SK-N-SH (cell line): ENCODE results near the gene NEK2. TPM values are rescaled to one million over a fixed set of nuclear protein-coding genes. Genes with fewer than 3 reads are reported as not detected.
"Not testable (repeated sequence)": the region's sequence is repeated elsewhere in the genome, so short reads cannot be mapped to it uniquely, and the experiment has no call there.

Source experiments
- CTCF ChIA-PET: fragments of 300-600, 350-600 bp; formaldehyde crosslinking; extraction: SDS; loops from one replicate; lab custom pipeline; 2021; lab: Yijun Ruan, JAX
- POLR2A ChIA-PET: fragments of 350-600 bp; sonication (Branson Sonifier 250); formaldehyde crosslinking; extraction: SDS; loops from one replicate; lab custom pipeline; 2020; ENCODE audit warnings: antibody characterized with exemption, inconsistent platforms; lab: Yijun Ruan, JAX
- DNase-seq: peaks from one replicate; pipeline ENCODE4 v3.0.0; 2012
- H2AFZ ChIP-seq: fragments of 200-600 bp; sonication (generic); 2 replicates; pipeline ENCODE4 v1.8.1; 2016; ENCODE audit warnings: antibody characterized with exemption, mild to moderate bottlenecking, low read depth
- H3F3A ChIP-seq: fragments of 200-600 bp; sonication (generic); replicated peaks from 2 replicates; pipeline ENCODE3; 2016; ENCODE audit warnings: antibody characterized with exemption, mild to moderate bottlenecking; ENCODE audit not compliant: insufficient read depth
- H3K27ac ChIP-seq, 2 experiments: fragments of 200-500 bp in 1 of 2; fragments of 200-600 bp in 1 of 2; sonication (Bioruptor generic) in 1 of 2; sonication (generic), shearing (Covaris generic) in 1 of 2; 2 replicates each; pipeline versions ENCODE4 v1.5.1 to v1.6.1; 2014 to 2016; ENCODE audit warnings: low read depth in 2 of 2, inconsistent platforms in 1 of 2, low read length in 1 of 2, mild to moderate bottlenecking in 1 of 2, mixed read lengths in 1 of 2
- H3K27me3 ChIP-seq: fragments of 200-600 bp; sonication (generic), shearing (Covaris generic); 2 replicates; pipeline ENCODE4 v1.6.1; 2016; ENCODE audit warnings: mixed run types; ENCODE audit not compliant: insufficient read depth
- H3K36me3 ChIP-seq, 2 experiments: fragments of 200-500 bp in 1 of 2; fragments of 200-600 bp in 1 of 2; sonication (Bioruptor generic) in 1 of 2; sonication (generic) in 1 of 2; replicated peaks in 1 of 2; 2 replicates each; pipeline versions ENCODE3 to v1.5.1; 2014 to 2016; ENCODE audit warnings: low read length in 1 of 2, mild to moderate bottlenecking in 1 of 2; ENCODE audit not compliant: insufficient read depth in 2 of 2, control insufficient read depth in 1 of 2
- H3K4me1 ChIP-seq, 2 experiments: fragments of 200-500 bp in 1 of 2; fragments of 200-600 bp in 1 of 2; sonication (Bioruptor generic) in 1 of 2; sonication (generic), shearing (Covaris generic) in 1 of 2; 2 replicates each; pipeline versions ENCODE4 v1.5.1 to v1.6.1; 2014 to 2016; ENCODE audit warnings: low read depth in 1 of 2, low read length in 1 of 2, mixed run types in 1 of 2; ENCODE audit not compliant: insufficient read depth in 2 of 2, control insufficient read depth in 1 of 2
- H3K4me2 ChIP-seq: fragments of 200-600 bp; sonication (generic), shearing (Covaris generic); 2 replicates; pipeline ENCODE4 v1.6.1; 2017; ENCODE audit warnings: mixed run types
- H3K4me3 ChIP-seq, 2 experiments: fragments of 200-500 bp in 1 of 2; fragments of 200-600 bp in 1 of 2; sonication (Bioruptor generic) in 1 of 2; sonication (generic), shearing (Covaris generic) in 1 of 2; 2 replicates each; pipeline versions ENCODE4 v1.5.1 to v1.8.1; 2014 to 2016; ENCODE audit warnings: low read depth in 2 of 2, inconsistent platforms in 1 of 2, low read length in 1 of 2, mild to moderate bottlenecking in 1 of 2, mixed read lengths in 1 of 2, moderate library complexity in 1 of 2
- H3K79me2 ChIP-seq: fragments of 200-600 bp; sonication (generic); 2 replicates; pipeline ENCODE4 v1.8.1; 2017; ENCODE audit warnings: mild to moderate bottlenecking; ENCODE audit not compliant: insufficient read depth
- H3K9ac ChIP-seq: fragments of 200-600 bp; sonication (generic); 2 replicates; pipeline ENCODE4 v1.6.1; 2017; ENCODE audit warnings: mixed run types
- H3K9me2 ChIP-seq: fragments of 200-600 bp; sonication (generic); 2 replicates; pipeline ENCODE4 v1.6.1; 2017; ENCODE audit warnings: mixed run types
- H3K9me3 ChIP-seq: fragments of 200-600 bp; sonication (generic); 2 replicates; pipeline ENCODE4 v1.6.1; 2017; ENCODE audit warnings: mixed run types, mild to moderate bottlenecking, moderate library complexity
- H4K20me1 ChIP-seq: fragments of 200-600 bp; sonication (generic); 2 replicates; pipeline ENCODE4 v1.6.1; 2017; ENCODE audit warnings: mild to moderate bottlenecking, mixed run types; ENCODE audit not compliant: insufficient read depth
- ELF1 ChIP-seq: IDR thresholded peaks from 2 replicates; pipeline ENCODE4 v1.4.0; 2012
- EP300 ChIP-seq, 2 experiments: IDR thresholded peaks; 2 replicates each; pipeline versions ENCODE4 v1.4.0 to v1.6.1; 2012; ENCODE audit warnings: borderline replicate concordance in 1 of 2, low read depth in 1 of 2, low read length in 1 of 2
- EZH2phosphoT487 ChIP-seq: fragments of 200-600 bp; sonication (generic); IDR thresholded peaks from 2 replicates; pipeline ENCODE4 v1.6.1; 2017; ENCODE audit warnings: low read depth, mixed run types, mild to moderate bottlenecking, antibody characterized with exemption, moderate library complexity, borderline replicate concordance
- FOXJ3 ChIP-seq: sonication (generic); formaldehyde crosslinking; IDR thresholded peaks from 2 replicates; pipeline ENCODE4 v1.5.1; 2020; ENCODE audit warnings: mild to moderate bottlenecking, missing genetic modification reagents
- FOXM1 ChIP-seq: IDR thresholded peaks from 2 replicates; pipeline ENCODE4 v1.4.0; 2012; ENCODE audit warnings: low read depth, mild to moderate bottlenecking
- GABPA ChIP-seq: IDR thresholded peaks from 2 replicates; pipeline ENCODE4 v1.4.0; 2012; ENCODE audit warnings: low read depth, mild to moderate bottlenecking
- MAX ChIP-seq: IDR thresholded peaks from 2 replicates; pipeline ENCODE4 v1.4.0; 2012; ENCODE audit warnings: low read depth
- MEF2A ChIP-seq: IDR thresholded peaks from 2 replicates; pipeline ENCODE4 v1.4.0; 2012; ENCODE audit warnings: low read depth, borderline replicate concordance
- NFIC ChIP-seq: IDR thresholded peaks from 2 replicates; pipeline ENCODE4 v1.4.0; 2012; ENCODE audit warnings: borderline replicate concordance
- NRF1 ChIP-seq: IDR thresholded peaks from 2 replicates; pipeline ENCODE4 v1.6.1; 2012; ENCODE audit warnings: low read depth, mild to moderate bottlenecking, low read length
- PBX3 ChIP-seq: IDR thresholded peaks from 2 replicates; pipeline ENCODE4; 2012
- POLR2AphosphoS5 ChIP-seq: IDR thresholded peaks from 2 replicates; pipeline ENCODE4 v1.6.1; 2012; ENCODE audit warnings: low read depth, low read length
- RAD21 ChIP-seq: IDR thresholded peaks from 2 replicates; pipeline ENCODE4 v1.6.1; 2012; ENCODE audit warnings: mild to moderate bottlenecking, low read length
- RCOR1 ChIP-seq: fragments of 150-350 bp; IDR thresholded peaks from 2 replicates; pipeline ENCODE4 v1.6.1; 2017; ENCODE audit warnings: antibody characterized with exemption, low read length
- SMC3 ChIP-seq: IDR thresholded peaks from 2 replicates; pipeline ENCODE4 v1.6.1; 2012; ENCODE audit warnings: low read depth, low read length, improper control_type of control experiment
- TAF1 ChIP-seq: IDR thresholded peaks from 2 replicates; pipeline ENCODE4 v1.6.1; 2012; ENCODE audit warnings: low read depth, mild to moderate bottlenecking, low read length, moderate library complexity, borderline replicate concordance
- TCF12 ChIP-seq: IDR thresholded peaks from 2 replicates; pipeline ENCODE4 v1.4.0; 2012
- USF2 ChIP-seq: fragments of 150-350 bp; IDR thresholded peaks from 2 replicates; pipeline ENCODE4 v1.6.1; 2017; ENCODE audit warnings: antibody characterized with exemption, low read length, low read depth, borderline replicate concordance
- WGBS: methylation state at CpG from one replicate; pipeline ENCODE4 v1.1.6; 2017; ENCODE audit warnings: low lambda C conversion rate; 5-methylcytosine and 5-hydroxymethylcytosine counted together
- polyA plus RNA-seq, 3 experiments: library from polyadenylated mRNA; depleted of rRNA; stranded (reverse); fragments of >200 nt; gene quantifications; 2 replicates each; pipeline ENCODE4 v1.2.3, GENCODE V29; 2012
- TF ChIP-seq, protein P1 (sequence below): IDR thresholded peaks from 2 replicates; pipeline ENCODE4 v1.6.1; 2012; ENCODE audit warnings: mild to moderate bottlenecking, low read depth, low read length, moderate library complexity
- TF ChIP-seq, protein P2 (sequence below): IDR thresholded peaks from 2 replicates; pipeline ENCODE4 v1.4.0; 2012; ENCODE audit warnings: low read depth, borderline replicate concordance

Gene NEK2
- polyA plus RNA-seq, 1 of the 3 experiments (the other 2 are of a cell fraction): 9.4 TPM

DNA sequence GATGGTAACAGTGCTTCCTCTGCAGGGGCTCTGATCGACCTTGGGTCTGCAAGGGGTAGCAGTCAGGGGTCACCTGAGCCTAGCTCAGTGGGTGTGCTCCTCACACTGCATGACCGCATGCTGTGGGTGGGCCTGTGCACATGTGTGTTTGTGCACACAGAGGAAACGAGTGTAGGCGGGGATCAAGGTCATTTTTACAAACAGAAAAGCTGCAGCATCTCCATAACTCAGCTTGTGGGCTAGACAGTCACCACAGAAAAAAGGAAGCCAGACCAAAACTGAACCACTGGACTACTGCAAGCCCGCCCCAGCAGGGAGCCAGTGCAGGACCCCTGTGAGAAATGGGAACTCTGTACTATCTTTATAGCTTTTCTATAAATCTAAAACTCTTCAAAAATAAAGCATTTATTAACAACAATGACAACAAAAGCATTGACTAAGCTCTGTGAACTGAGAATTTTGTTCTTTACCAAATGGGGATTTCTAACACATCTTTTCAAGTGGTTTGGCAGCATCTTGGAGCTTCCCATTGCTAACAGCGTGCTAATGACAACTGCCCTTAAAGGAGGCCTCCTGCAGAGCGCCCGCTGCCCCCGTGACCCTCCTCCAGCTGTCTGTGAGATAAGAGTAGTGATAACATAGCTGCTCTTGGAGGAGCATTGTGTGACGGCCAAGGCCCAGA lies 19.9 kb upstream of the NEK2 start:
- H3K9ac ChIP-seq: no peak overlapping the region
- TF ChIP-seq TAF1: no peak
- TF ChIP-seq FOXJ3 (CRISPR knock-in tag): no peak
- TF ChIP-seq FOXM1: no peak
- TF ChIP-seq EP300 (IDR thresholded peaks at IDR 0.05; ENCODE audit: borderline replicate concordance in 1 of 2, low read depth in 1 of 2, low read length in 1 of 2): no peak
- TF ChIP-seq PBX3: no peak
- no peak for TF ChIP-seq NFIC
- TF ChIP-seq RAD21: no peak
- TF ChIP-seq, protein P1, sequence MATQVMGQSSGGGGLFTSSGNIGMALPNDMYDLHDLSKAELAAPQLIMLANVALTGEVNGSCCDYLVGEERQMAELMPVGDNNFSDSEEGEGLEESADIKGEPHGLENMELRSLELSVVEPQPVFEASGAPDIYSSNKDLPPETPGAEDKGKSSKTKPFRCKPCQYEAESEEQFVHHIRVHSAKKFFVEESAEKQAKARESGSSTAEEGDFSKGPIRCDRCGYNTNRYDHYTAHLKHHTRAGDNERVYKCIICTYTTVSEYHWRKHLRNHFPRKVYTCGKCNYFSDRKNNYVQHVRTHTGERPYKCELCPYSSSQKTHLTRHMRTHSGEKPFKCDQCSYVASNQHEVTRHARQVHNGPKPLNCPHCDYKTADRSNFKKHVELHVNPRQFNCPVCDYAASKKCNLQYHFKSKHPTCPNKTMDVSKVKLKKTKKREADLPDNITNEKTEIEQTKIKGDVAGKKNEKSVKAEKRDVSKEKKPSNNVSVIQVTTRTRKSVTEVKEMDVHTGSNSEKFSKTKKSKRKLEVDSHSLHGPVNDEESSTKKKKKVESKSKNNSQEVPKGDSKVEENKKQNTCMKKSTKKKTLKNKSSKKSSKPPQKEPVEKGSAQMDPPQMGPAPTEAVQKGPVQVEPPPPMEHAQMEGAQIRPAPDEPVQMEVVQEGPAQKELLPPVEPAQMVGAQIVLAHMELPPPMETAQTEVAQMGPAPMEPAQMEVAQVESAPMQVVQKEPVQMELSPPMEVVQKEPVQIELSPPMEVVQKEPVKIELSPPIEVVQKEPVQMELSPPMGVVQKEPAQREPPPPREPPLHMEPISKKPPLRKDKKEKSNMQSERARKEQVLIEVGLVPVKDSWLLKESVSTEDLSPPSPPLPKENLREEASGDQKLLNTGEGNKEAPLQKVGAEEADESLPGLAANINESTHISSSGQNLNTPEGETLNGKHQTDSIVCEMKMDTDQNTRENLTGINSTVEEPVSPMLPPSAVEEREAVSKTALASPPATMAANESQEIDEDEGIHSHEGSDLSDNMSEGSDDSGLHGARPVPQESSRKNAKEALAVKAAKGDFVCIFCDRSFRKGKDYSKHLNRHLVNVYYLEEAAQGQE: no peak
- TF ChIP-seq MEF2A: no peak
- no peak for TF ChIP-seq USF2
- no peak for TF ChIP-seq SMC3
- TF ChIP-seq MAX: no peak
- no peak for TF ChIP-seq NRF1
- no peak for TF ChIP-seq POLR2AphosphoS5
- no peak for TF ChIP-seq ELF1
- no peak for TF ChIP-seq TCF12
- no peak for TF ChIP-seq EZH2phosphoT487
- TF ChIP-seq RCOR1: no peak
- TF ChIP-seq GABPA: no peak
- TF ChIP-seq, protein P2, sequence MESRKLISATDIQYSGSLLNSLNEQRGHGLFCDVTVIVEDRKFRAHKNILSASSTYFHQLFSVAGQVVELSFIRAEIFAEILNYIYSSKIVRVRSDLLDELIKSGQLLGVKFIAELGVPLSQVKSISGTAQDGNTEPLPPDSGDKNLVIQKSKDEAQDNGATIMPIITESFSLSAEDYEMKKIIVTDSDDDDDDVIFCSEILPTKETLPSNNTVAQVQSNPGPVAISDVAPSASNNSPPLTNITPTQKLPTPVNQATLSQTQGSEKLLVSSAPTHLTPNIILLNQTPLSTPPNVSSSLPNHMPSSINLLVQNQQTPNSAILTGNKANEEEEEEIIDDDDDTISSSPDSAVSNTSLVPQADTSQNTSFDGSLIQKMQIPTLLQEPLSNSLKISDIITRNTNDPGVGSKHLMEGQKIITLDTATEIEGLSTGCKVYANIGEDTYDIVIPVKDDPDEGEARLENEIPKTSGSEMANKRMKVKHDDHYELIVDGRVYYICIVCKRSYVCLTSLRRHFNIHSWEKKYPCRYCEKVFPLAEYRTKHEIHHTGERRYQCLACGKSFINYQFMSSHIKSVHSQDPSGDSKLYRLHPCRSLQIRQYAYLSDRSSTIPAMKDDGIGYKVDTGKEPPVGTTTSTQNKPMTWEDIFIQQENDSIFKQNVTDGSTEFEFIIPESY: no peak
- TF ChIP-seq, all 33 proteins: peak for 0
- DNase-seq: no peak
- Histone ChIP-seq H3K9me2 (no peaks in the 10 kb centered on the region), H3K36me3 (no peaks in the 10 kb centered on the region), H3K27ac (no peak overlapping the region), H3K27me3 (no peaks in the 10 kb centered on the region), H3K79me2 (no peaks in the 10 kb centered on the region), H3K4me3 (no peak overlapping the region), H4K20me1 (no peaks in the 10 kb centered on the region), H3K4me1 (no peaks in the 10 kb centered on the region), H3F3A (no peaks in the 10 kb centered on the region), H3K4me2 (no peak overlapping the region), H2AFZ (no peak overlapping the region), H3K9me3 (no peaks in the 10 kb centered on the region)
- ChIA-PET CTCF (interaction anchor here (0.7 to 1.0 kb wide), 3 partner anchors 14 to 340 kb away, joined by 3 to 4 read pairs (median 3); partner anchors contain the start of genes DTL and INTS7), POLR2A (no interaction called here)
- 74% methylated on average over 6 of the region's 10 CpGs for WGBS

DNA sequence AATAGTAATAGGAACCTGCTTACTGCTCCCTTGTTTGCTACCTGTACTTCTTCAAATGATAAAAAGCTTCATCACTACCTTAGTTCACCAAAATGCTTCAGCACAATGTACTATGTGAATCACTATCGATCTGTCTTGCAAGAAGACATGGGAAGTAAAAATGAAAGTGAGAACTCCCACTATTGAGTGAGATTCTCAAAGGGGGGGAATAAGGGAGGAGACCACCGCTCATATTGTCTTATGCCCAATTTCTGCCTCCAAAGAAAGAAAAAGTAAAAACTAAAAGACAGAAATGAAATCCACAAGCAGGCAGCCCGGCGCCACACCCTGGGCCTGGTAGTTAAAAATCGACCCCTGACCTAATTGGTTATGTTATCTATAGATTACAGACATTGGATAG lies 18.5 kb upstream of the NEK2 start:
- CTCF ChIA-PET: not testable (repeated sequence)

More for the DNA sequence above, 18.5 kb upstream of the NEK2 start:
- H3K4me3 ChIP-seq, H3K9me3 ChIP-seq, H4K20me1 ChIP-seq, DNase-seq, H3F3A ChIP-seq, H3K79me2 ChIP-seq, H3K9me2 ChIP-seq, H3K36me3 ChIP-seq, H3K9ac ChIP-seq, H3K4me1 ChIP-seq, H3K4me2 ChIP-seq, H3K27me3 ChIP-seq, POLR2A ChIA-PET, H3K27ac ChIP-seq, H2AFZ ChIP-seq: not testable (repeated sequence)
- 82% methylated on average over 5 of the region's 5 CpGs for WGBS
